NOMO-1 (cell line): ENCODE data around the gene MDFI.

ENCODE experiments used
- DNase-seq, 2 experiments: peaks; one replicate each; lab custom pipeline; 2025; ENCODE audit not compliant: unreplicated experiment in 2 of 2; lab: John Stamatoyannopoulos, UW

Gene MDFI

DNA sequence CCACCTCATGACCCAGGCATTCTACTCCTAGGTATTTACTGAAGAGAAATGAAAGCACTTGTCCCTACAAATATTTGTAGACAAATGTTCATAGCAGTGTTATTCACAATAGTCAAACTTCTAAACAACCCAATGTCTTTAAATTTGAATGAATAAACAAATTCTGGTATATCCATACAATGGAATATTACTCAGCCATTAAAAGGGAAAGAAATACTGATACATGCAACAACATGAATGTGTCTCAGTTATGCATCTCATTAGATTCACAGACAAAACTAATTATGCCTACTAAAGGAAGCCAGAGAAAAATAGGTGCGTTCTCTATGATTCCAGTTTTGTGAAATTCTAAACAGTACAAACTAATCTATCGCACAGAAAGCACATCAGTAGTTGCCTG is 30.7 kb downstream of the MDFI start:
- DNase-seq, result no peak

GRCh38 chr6:41670703-41671360 is 32.6 kb downstream of the MDFI start:
- no peak for DNase-seq

DNA sequence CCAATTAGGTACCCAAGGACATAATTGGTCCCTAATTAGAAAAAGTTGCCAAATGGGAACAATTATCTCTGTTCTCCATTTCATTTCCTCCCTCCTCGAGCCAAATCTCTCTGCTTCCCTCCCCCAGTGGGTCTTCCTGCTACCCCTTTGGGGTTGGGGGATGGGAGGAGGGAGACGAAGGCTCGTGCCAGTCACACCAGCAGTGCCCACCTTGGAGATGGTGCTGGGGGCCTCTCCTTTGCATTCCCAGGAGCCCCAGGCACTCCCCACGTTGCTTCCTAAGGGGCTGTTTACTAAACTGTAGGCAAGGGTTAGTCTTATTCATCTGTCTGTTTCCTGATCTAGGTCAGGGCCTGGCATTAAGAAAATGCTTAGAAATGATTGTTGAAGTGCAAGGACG is 33.1 kb downstream of the MDFI start:
- peak; percentile 31 to 57 for DNase-seq

GRCh38 chr6:41672016-41672415 is 33.7 kb downstream of the MDFI start:
- no peak for DNase-seq

GRCh38 chr6:41672816-41673703 is 34.8 kb downstream of the MDFI start:
- peak; percentile 16 to 78 for DNase-seq

- no peak for DNase-seq
These were observed 35.4 kb downstream of the MDFI start for GRCh38 chr6:41673704-41674000.

- no peak for DNase-seq
These were observed 36.1 kb downstream of the MDFI start for GRCh38 chr6:41674231-41675000.

DNA sequence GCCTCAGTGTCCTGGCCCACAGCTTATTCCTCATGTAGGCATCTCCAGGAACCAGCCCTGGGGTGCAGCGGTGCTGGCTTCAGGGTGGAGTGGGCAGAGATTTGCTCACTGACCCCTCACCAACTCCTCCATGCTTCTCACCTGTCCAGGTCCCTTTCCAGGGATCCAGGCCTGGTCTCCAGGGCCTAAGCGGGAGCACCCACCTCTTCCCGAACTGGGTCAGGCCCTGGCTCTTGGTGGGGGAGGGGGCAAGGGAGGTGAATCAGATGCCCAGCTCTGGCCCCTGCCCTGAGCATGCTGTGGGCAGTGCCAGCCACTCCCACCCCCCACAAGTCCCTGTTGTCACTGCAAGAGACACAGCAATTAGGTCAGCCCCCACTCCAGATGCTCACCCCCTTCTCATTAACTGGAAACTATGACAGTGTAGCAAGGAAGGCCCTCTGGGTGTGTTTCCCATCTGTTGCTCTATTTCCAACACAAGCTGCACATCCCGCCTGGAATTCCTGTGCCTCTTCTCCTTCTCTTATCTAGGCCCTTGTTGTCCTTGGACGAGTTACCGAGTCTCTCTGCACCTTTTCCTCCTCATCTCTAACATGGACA is 37.0 kb downstream of the MDFI start:
- DNase-seq, result no peak

GRCh38 chr6:41675992-41676391 is 37.7 kb downstream of the MDFI start:
- no peak for DNase-seq

DNA sequence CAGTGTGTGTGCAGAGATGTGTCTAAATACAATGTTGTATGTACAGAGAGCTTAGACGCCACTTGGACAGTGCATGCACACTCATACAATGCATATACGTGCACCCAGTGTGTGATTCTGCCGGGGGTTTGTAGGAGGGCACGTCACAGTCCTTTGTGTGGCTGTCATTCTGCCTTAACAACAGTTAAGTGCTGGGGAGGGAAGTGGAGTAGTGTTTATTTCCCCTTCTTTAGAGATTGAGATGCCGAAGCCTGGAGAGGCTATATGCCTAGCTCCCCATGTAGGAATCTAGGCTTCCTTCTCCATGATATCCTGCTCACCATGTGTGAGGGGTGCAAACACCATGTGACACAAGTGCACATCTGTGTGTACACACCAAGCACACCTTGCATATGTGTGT is 38.2 kb downstream of the MDFI start:
- no peak for DNase-seq

GRCh38 chr6:41677124-41677921 is 39.1 kb downstream of the MDFI start:
- no peak for DNase-seq

DNA sequence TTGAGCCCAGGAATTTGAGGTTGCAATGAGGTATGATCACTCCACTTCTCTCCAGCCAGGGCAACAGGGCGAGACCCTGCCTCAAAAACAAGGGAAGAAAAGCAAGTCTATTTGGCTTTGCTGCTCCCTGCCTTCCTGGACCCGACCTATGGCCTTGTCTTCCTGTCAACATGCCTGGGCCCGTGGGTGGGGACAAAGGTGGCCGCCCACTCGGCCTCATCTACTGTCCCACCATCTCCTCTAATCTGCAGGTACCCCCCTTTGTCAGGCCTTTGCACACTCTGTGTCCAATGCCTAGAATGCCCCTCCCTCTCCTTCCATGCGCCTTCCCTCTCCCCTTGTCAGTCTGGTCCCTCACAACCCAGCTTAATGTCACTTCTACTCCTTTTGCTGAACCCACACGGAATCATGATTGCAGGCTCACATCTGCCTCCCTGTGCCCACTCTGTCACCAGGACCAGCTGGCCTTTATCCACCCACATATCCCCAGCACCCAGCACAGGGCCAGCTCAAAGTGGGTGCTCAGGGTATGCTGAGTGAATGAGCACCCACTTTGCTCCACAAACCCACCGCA is 40.3 kb downstream of the MDFI start:
- no peak for DNase-seq

DNA sequence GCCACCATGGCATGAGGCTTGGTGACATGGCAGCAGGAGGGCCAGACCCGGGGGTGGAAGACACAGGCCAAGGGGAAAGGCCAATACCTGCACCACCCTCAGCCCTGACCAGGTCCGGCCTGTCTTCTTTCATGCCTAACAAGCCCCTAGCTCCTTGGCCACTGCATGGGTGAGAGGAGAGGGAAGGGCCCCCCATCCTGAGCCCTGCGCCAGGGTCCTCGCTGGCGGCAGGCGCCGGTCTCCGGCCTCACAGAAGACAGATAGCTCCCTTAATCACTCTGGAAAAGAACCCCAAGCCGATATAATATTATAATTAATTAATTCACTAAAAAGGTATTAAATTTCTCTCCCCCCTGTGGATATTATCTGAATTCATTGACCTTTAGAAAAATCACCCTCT is 41.4 kb downstream of the MDFI start:
- DNase-seq, result no peak

DNA sequence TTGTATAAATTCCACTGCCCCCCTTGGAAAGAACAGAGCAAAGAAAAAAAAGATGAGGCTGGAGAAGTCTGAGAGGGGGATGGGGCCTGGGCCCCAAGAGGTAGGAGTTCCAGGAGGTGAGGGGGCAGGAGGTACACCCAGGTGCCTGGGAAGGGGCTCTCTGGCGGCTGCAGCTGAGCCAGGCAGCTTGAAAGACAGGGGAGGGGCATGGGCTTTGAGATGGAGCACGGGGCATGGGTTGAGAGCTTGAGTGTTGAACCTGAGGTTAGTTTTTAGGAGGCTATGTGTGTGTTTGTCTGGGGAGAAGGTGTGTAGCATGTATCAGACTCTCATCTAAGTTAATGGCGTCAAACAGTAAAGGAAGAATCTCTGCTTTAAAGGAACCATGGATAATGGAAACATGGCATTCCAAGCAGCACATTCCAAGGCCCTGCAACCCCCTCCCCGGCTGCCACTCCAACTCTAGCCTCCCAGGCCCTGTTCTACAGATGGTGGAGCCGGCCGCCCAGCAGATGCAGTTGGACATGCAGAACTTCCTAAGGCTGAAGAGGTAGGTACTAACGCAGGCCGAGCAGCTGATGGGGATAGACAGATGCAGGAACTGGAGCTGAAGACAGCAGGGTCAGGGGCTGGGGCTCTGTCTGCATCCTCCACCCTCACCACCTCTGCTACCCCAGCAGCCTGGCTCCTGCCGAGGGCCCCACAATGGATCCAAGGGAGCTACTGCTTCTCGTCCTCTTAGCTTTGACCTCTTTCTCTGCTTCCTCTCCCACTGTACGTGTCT is 42.1 kb downstream of the MDFI start:
- DNase-seq, result no peak

- DNase-seq, result peak; percentile 58 to 78
These were observed 43.8 kb downstream of the MDFI start for GRCh38 chr6:41682056-41682477.

DNA sequence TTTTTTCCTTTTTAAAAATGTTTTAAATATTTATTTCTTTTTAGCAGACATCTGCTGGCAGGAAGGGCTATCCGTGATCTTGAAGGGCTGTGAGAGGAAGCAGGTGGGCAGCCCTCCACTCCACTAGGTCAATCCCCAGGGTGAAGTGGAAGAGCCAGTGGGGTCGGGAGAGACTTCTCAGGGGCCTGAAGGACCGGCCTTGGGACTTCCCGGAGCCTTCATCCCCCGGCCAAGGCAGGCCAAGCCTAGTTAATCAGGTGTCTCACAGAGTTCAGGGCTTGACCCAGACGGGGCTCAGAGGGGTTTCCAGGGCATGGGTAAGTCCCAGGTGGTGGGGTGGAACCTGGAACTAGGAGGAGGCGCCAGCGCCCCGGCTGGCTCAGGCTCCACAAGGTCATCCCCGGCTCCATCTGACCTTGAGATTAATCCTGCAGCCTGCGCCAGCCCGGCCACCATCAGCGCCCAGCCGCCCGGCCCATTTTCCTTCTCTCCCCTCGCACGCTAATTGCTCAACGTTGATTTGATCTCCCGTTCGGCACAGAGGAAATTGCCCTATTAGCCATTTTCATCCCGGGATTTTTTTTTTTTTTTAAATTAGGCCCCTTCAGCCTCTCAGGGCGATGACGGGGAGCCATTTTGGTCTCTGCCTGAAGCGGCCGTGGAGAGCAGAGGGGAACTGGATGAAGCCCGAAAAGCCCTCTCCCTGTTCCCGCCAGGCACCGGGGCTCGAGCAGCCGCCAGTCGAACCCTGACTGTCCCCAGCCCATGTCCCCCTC is 44.4 kb downstream of the MDFI start:
- no peak for DNase-seq

DNA sequence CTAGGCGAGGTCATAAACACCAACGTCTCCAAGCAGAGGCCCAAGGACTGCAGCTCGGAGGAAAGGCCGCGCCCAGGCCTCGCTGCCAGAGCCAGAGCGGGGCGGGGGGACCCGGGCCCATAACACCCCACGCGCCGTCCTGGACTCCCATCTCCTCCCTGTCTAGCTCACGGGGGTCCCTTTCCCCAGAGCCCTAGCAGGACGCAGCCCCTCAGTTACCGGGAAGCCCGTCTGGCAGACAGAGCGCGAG is 44.9 kb downstream of the MDFI start:
- no peak for DNase-seq

- DNase-seq, result peak; percentile 61 to 69
These were observed 45.4 kb downstream of the MDFI start for GRCh38 chr6:41683523-41684310.
